HEK293 (cell line): ENCODE results near the gene PYCR2.

Experiments
- CTCF ChIA-PET: fragments of 350-600 bp; formaldehyde crosslinking; extraction: SDS; loops from one replicate; lab custom pipeline; 2021; ENCODE audit warnings: antibody characterized with exemption; lab: Yijun Ruan, JAX
- POLR2A ChIA-PET: fragments of 300-600 bp; formaldehyde crosslinking; extraction: SDS; loops from one replicate; lab custom pipeline; 2020; ENCODE audit warnings: antibody characterized with exemption, inconsistent platforms; lab: Yijun Ruan, JAX
- H3K27ac ChIP-seq: fragments of 200-500 bp; sonication (Bioruptor generic); 2 replicates; pipeline ENCODE4 v1.5.1; 2014; ENCODE audit warnings: low read depth, low read length, control low read depth, inconsistent platforms; ENCODE audit errors: extremely low read depth
- H3K36me3 ChIP-seq, 2 experiments: fragments of 200-500 bp in 1 of 2; sonication (Bioruptor generic) in 1 of 2; 1 replicate in 1 of 2; 2 replicates in 1 of 2; pipeline ENCODE4 v1.5.1; 2014 to 2017; ENCODE audit warnings: inconsistent platforms in 2 of 2, low read length in 2 of 2; ENCODE audit not compliant: control insufficient read depth in 2 of 2, insufficient read depth in 1 of 2
- H3K4me1 ChIP-seq: fragments of 200-500 bp; sonication (Bioruptor generic); 2 replicates; pipeline ENCODE4 v1.5.1; 2014; ENCODE audit warnings: mild to moderate bottlenecking, low read length, inconsistent platforms; ENCODE audit not compliant: control insufficient read depth, insufficient read depth
- H3K4me3 ChIP-seq: 2 replicates; pipeline ENCODE4 v1.5.1; 2011; ENCODE audit warnings: low read depth, mild to moderate bottlenecking, control low read depth, low read length, moderate library complexity
- H3K9me3 ChIP-seq: fragments of 200-500 bp; sonication (Bioruptor generic); 2 replicates; pipeline ENCODE4 v1.5.1; 2014; ENCODE audit warnings: low read depth, low read length, inconsistent platforms; ENCODE audit not compliant: control insufficient read depth, insufficient read depth
- GLIS1 ChIP-seq: fragments of 450-650 bp; formaldehyde crosslinking; IDR thresholded peaks from 2 replicates; pipeline ENCODE4 v1.5.1; 2016; ENCODE audit warnings: missing biosample characterization, missing genetic modification characterization
- SCRT1 ChIP-seq: fragments of 450-650 bp; formaldehyde crosslinking; IDR thresholded peaks from 2 replicates; pipeline ENCODE4 v1.5.1; 2016; ENCODE audit warnings: missing biosample characterization, missing genetic modification characterization, borderline replicate concordance
- SCRT2 ChIP-seq: fragments of 450-650 bp; formaldehyde crosslinking; IDR thresholded peaks from 2 replicates; pipeline ENCODE4 v1.5.1; 2016; ENCODE audit warnings: missing biosample characterization, missing genetic modification characterization
- SP2 ChIP-seq: fragments of 450-650 bp; formaldehyde crosslinking; IDR thresholded peaks from 2 replicates; pipeline ENCODE4 v1.5.1; 2016; ENCODE audit warnings: missing biosample characterization, missing genetic modification characterization
- ZFP37 ChIP-seq: fragments of 450-650 bp; formaldehyde crosslinking; IDR thresholded peaks from 2 replicates; pipeline ENCODE4 v1.5.1; 2016; ENCODE audit warnings: missing biosample characterization, missing genetic modification characterization
- ZIC2 ChIP-seq: fragments of 450-650 bp; formaldehyde crosslinking; IDR thresholded peaks from 2 replicates; pipeline ENCODE4 v1.5.1; 2016; ENCODE audit warnings: missing biosample characterization, missing genetic modification characterization
- ZNF138 ChIP-seq: fragments of 450-650 bp; formaldehyde crosslinking; IDR thresholded peaks from 2 replicates; pipeline ENCODE4 v1.5.1; 2016; ENCODE audit warnings: missing biosample characterization, missing genetic modification characterization, borderline replicate concordance
- ZNF211 ChIP-seq: fragments of 450-650 bp; formaldehyde crosslinking; IDR thresholded peaks from 2 replicates; pipeline ENCODE4 v1.5.1; 2016; ENCODE audit warnings: low read depth, missing biosample characterization, missing genetic modification characterization
- ZNF266 ChIP-seq: fragments of 450-650 bp; formaldehyde crosslinking; IDR thresholded peaks from 2 replicates; pipeline ENCODE4 v1.5.1; 2016; ENCODE audit warnings: missing biosample characterization, missing genetic modification characterization, low read depth
- ZNF341 ChIP-seq: fragments of 450-650 bp; formaldehyde crosslinking; IDR thresholded peaks from 2 replicates; pipeline ENCODE4; 2016; ENCODE audit warnings: low read depth, missing biosample characterization, missing genetic modification characterization
- ZNF433 ChIP-seq: fragments of 450-650 bp; formaldehyde crosslinking; IDR thresholded peaks from 2 replicates; pipeline ENCODE4 v1.5.1; 2016; ENCODE audit warnings: missing biosample characterization, missing genetic modification characterization, low read depth
- ZNF48 ChIP-seq: fragments of 450-650 bp; formaldehyde crosslinking; IDR thresholded peaks from 2 replicates; pipeline ENCODE4 v1.5.1; 2016; ENCODE audit warnings: missing biosample characterization, missing genetic modification characterization
- ZNF560 ChIP-seq: fragments of 450-650 bp; formaldehyde crosslinking; IDR thresholded peaks from 2 replicates; pipeline ENCODE4 v1.5.1; 2017; ENCODE audit warnings: missing biosample characterization, missing genetic modification characterization, borderline replicate concordance
- ZNF600 ChIP-seq: fragments of 450-650 bp; formaldehyde crosslinking; IDR thresholded peaks from 2 replicates; pipeline ENCODE4 v1.5.1; 2016; ENCODE audit warnings: missing biosample characterization, missing genetic modification characterization
- ZNF791 ChIP-seq: fragments of 450-650 bp; formaldehyde crosslinking; IDR thresholded peaks from 2 replicates; pipeline ENCODE4 v1.5.1; 2016; ENCODE audit warnings: missing biosample characterization, missing genetic modification characterization
- TF ChIP-seq, protein P1 (sequence below): fragments of 450-650 bp; formaldehyde crosslinking; IDR thresholded peaks from 2 replicates; pipeline ENCODE4 v1.5.1; 2016; ENCODE audit warnings: missing biosample characterization, missing genetic modification characterization
- TF ChIP-seq, protein P2 (sequence below): fragments of 450-650 bp; formaldehyde crosslinking; IDR thresholded peaks from 2 replicates; pipeline ENCODE4 v1.5.1; 2017; ENCODE audit warnings: missing biosample characterization, missing genetic modification characterization
- TF ChIP-seq, protein P3 (sequence below): fragments of 450-650 bp; formaldehyde crosslinking; IDR thresholded peaks from 2 replicates; pipeline ENCODE4 v1.5.1; 2016; ENCODE audit warnings: missing biosample characterization, missing genetic modification characterization

Gene PYCR2

DNA sequence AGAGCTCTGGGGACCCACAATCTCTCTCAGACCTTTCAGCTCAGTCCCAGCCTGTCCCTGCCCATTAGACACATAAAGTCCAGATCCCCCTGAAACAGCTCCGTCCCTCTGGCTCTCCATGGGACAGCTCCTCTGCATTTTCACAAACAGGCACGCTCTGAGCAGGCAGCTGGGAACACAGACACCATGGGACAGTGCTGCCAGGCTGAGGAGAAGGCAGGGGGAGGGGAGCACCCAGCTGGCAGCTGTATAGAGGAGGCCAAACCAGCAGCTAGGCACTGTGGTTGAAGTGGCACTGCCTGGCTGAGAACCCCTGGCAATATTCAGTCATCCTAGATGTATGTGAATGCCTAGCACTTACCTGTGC lies 43.8 kb downstream of the PYCR2 start (continued):
- TF ChIP-seq ZNF791: no peak
- no peak for TF ChIP-seq ZNF560
- no peak for TF ChIP-seq ZNF266
- TF ChIP-seq ZNF211 (tag by site-specific recombination): no peak
- 0 out of 2 replicates have a peak, but pooled peaks have one; percentile 17 for TF ChIP-seq ZNF600 (tag by site-specific recombination)
- TF ChIP-seq, protein P1, sequence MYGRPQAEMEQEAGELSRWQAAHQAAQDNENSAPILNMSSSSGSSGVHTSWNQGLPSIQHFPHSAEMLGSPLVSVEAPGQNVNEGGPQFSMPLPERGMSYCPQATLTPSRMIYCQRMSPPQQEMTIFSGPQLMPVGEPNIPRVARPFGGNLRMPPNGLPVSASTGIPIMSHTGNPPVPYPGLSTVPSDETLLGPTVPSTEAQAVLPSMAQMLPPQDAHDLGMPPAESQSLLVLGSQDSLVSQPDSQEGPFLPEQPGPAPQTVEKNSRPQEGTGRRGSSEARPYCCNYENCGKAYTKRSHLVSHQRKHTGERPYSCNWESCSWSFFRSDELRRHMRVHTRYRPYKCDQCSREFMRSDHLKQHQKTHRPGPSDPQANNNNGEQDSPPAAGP (tag by site-specific recombination): no peak

DNA sequence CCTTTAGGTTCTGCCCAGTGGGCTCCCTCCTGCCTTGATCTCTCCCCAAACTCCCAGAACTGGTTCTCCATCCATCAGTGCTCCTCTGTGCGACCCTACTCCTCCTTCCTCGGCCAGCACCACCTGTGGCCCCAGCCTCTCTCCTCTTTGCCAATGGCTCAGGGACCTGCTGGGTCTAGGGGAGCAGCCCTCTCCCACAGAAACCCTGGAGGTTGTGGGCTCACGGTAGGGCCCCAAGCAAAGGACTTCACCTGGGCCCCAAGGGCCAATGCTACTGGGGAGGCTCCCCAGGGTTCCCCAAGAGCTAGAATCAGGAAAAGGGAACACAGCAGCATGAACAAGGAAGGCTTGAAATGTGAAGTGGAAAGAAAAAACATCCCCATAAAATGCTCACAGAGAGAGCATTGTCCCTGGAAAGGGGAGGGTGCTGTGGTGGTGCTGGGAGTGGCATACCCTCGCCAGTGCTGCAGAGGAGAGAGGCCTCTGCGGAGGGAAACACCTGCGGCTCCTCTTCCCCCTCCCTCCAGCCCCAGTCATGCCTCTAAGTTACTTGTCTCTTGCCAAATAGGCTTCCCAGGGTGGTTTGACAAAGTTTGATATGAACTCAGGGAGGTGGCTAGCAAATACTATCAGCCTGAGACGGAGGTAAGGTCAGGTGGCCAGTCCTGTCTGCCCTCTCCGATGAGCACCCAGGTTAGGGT lies 44.4 kb downstream of the PYCR2 start:
- ChIA-PET POLR2A (interaction anchor here (0.6 to 1.1 kb wide), 2 partner anchors 226 to 395 kb away, joined by 3 read pairs; no protein-coding TSS in a partner anchor), CTCF (interaction anchor here (0.6 to 1.9 kb wide), 3 partner anchors 33 to 86 kb away, joined by 3 to 5 read pairs (median 4); no protein-coding TSS in a partner anchor)
- peaks cover 0 to 25% of the 10 kb centered on the region in 2 experiments; a peak in 2 of 3 replicates for H3K36me3 ChIP-seq
- H3K4me1 ChIP-seq: no peaks in the 10 kb centered on the region; the same call in 1 of the 2 replicates
- H3K4me3 ChIP-seq: no peak overlapping the region
- no peaks in the 10 kb centered on the region for H3K9me3 ChIP-seq
- H3K27ac ChIP-seq: no peak overlapping the region
- TF ChIP-seq, protein P2, sequence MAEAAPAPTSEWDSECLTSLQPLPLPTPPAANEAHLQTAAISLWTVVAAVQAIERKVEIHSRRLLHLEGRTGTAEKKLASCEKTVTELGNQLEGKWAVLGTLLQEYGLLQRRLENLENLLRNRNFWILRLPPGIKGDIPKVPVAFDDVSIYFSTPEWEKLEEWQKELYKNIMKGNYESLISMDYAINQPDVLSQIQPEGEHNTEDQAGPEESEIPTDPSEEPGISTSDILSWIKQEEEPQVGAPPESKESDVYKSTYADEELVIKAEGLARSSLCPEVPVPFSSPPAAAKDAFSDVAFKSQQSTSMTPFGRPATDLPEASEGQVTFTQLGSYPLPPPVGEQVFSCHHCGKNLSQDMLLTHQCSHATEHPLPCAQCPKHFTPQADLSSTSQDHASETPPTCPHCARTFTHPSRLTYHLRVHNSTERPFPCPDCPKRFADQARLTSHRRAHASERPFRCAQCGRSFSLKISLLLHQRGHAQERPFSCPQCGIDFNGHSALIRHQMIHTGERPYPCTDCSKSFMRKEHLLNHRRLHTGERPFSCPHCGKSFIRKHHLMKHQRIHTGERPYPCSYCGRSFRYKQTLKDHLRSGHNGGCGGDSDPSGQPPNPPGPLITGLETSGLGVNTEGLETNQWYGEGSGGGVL: peak; percentile 54
- TF ChIP-seq ZNF341 (tag by site-specific recombination) (peak; percentile 24; the same call in 1 of the 2 replicates), SCRT2 (peak; percentile 96), SCRT1 (tag by site-specific recombination) (peak; percentile 81), SP2 (no peak), GLIS1 (tag by site-specific recombination) (no peak), ZIC2 (tag by site-specific recombination) (peak; percentile 82)
- TF ChIP-seq, protein P3, sequence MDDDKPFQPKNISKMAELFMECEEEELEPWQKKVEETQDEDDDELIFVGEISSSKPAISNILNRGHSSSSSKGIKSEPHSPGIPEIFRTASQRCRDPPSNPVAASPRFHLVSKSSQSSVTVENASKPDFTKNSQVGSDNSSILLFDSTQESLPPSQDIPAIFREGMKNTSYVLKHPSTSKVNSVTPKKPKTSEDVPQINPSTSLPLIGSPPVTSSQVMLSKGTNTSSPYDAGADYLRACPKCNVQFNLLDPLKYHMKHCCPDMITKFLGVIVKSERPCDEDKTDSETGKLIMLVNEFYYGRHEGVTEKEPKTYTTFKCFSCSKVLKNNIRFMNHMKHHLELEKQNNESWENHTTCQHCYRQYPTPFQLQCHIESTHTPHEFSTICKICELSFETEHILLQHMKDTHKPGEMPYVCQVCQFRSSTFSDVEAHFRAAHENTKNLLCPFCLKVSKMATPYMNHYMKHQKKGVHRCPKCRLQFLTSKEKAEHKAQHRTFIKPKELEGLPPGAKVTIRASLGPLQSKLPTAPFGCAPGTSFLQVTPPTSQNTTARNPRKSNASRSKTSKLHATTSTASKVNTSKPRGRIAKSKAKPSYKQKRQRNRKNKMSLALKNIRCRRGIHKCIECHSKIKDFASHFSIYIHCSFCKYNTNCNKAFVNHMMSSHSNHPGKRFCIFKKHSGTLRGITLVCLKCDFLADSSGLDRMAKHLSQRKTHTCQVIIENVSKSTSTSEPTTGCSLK: no peak

DNA sequence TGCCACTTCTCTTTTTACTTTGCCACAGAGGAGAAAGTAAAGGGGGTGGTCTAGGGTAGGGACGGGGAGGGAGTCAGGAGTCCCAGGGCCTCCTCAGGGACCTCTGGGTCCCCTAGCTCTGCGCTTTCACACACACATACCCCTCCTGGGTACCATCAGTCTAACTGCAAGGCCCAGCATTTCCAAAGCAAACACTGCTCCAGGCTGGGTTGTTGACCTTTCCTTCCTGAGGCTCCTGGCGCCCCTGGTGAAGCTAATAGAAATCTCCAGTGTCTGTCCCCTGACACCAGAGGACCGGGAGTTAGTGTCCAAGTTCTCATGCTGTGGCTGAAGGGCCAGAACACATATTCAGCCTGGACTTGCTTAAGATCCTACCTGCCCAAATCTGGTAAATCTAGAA lies 45.8 kb downstream of the PYCR2 start:
- Histone ChIP-seq H3K4me3 (no peak overlapping the region), H3K36me3 (peaks cover 0 to 38% of the 10 kb centered on the region in 2 experiments; a peak in 2 of 3 replicates), H3K9me3 (no peaks in the 10 kb centered on the region), H3K4me1 (no peaks in the 10 kb centered on the region; the same call in 1 of the 2 replicates), H3K27ac (no peak overlapping the region)
- TF ChIP-seq ZNF138 (tag by site-specific recombination): no peak
- no peak for TF ChIP-seq ZNF433 (tag by site-specific recombination)
- TF ChIP-seq ZFP37 (tag by site-specific recombination): peak; percentile 80; the same call in 1 of the 2 replicates
- no peak for TF ChIP-seq ZNF48
- ChIA-PET CTCF (interaction anchor here (0.6 to 2.6 kb wide), 11 partner anchors 11 to 415 kb away, joined by 3 to 14 read pairs (median 3); partner anchors contain the start of gene LEFTY1), POLR2A (interaction anchor here (0.8 kb wide), 1 partner anchor 20 kb away, joined by 4 read pairs; no protein-coding TSS in a partner anchor)
